Medulla oblongata (tissue), 1 donor: ENCODE results near the gene CFDP1.
A peak's percentile ranks its signal among the peaks of the same experiment; 100 is the strongest.

Source experiments
- DNase-seq: peaks from one replicate; pipeline ENCODE4 v3.0.0-alpha.2; 2015; ENCODE audit errors: extremely low spot score

CFDP1 gene

DNA sequence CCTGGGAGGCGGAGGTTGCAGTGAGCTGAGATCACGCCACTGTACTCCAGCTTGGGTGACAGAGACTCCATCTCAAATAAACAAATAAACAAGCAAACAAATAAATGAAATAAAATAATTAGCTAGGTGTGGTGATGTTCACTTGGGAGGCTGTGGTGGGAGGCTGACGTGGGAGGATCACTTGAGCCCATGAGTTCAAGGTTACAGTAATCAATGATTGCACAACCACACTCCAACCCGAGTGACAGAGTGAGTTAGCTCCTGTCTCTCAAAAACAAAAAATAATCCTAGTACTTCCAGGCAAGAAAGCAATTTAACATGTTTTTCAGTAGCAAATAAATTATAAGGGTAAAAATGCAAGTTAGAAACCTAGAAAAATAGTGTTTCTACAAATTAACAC is 26.4 kb downstream of the CFDP1 start:
- DNase-seq = no peak

DNA sequence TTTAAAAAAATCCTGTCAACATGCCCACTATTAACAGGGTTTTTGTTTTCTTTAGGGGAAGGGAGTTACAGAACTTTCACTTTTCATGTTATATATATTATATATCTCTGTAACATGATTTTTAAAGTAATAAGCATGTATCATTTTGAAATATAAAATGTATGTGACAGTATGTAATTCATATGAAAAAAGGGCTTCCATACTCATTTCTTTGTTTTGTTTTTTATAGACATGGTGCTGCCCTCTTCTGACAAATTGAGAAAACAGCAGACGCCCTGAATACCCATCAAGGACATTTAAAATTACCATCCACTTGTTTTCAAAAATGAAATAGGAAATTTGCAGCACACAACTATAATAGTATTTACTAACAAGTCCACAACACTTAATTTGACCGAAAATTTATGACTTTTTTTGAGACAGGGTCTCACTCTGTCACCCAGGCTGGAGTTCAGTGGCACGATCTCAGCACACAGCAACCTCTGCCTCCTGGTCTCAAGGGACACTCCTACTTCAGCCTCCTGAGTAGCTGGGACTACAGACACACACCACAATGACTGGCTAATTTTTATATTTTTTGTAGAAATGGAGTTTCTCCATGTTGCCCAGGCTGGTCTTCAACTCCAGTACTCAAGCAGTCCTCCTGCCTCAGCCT is 30.4 kb downstream of the CFDP1 start:
- DNase-seq = peak; percentile 59

- no peak for DNase-seq
Measured at GRCh38 chr16:75402159-75402820, 31.0 kb downstream of the CFDP1 start.

DNA sequence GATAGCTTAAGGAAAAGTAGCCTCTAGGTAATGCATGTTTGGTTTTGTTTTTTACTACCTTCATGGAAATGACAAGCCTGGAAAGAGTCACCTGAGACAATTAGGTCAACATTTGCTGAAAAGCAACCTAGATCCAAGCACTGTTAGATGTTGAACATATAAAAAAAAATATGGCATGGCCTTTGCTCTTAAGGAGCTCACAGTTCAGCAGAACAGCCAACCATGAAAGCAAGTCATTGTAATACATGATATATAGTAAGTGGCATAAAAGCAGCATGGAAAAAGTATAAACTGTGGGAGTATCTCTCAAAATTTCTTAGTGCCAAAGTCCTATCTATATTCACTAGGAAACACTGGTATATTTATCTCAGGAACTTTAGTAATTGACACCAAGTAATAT is 31.6 kb downstream of the CFDP1 start:
- DNase-seq = no peak

- DNase-seq = no peak
Measured at GRCh38 chr16:75398333-75398732, 35.0 kb downstream of the CFDP1 start.

- peak; percentile 18 for DNase-seq
Measured at GRCh38 chr16:75394941-75395340, 38.4 kb downstream of the CFDP1 start.

DNA sequence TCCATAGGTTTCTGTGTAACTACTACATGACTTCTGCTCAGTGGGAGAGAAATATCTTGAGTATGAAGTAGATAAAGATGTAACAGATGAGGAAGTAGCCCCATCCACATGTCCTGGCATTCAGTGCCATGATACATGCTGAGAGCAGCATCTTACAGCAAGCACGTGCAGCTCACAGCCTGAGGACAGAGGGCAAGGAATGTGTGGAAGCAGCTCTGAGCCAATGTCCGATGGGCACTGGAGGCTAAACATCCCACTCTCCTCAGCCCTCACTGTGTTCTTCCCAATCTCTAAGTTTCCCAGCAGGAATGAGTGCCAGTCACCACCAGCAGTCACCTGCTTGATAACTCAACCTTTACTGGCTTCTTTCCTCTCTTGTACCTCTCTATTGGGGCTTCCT is 40.4 kb downstream of the CFDP1 start:
- DNase-seq = no peak

- no peak for DNase-seq
Measured at GRCh38 chr16:75390926-75391653, 42.2 kb downstream of the CFDP1 start.

- no peak for DNase-seq
Measured at GRCh38 chr16:75389096-75389690, 44.1 kb downstream of the CFDP1 start.

DNA sequence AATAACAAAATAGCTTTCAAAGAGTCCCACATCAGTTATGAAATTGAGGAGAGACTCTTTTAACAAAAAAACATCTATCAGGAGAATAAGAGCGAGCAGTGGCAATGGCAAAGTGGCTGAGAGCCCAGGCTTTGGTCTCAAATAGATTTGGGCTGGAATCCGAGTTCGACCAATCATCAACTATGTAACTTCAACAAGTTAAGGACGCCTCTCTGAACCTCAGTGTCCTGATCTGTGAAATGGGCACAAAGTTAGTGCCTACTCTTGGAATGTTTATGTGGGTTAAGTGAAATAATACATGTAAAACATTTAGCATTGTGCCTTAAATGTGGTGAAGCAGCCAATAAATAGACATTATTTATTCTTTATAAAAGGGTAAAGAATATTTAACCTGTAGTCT is 45.4 kb downstream of the CFDP1 start:
- no peak for DNase-seq

GRCh38 chr16:75385507-75386152 is 47.7 kb downstream of the CFDP1 start:
- DNase-seq = peak; percentile 91

DNA sequence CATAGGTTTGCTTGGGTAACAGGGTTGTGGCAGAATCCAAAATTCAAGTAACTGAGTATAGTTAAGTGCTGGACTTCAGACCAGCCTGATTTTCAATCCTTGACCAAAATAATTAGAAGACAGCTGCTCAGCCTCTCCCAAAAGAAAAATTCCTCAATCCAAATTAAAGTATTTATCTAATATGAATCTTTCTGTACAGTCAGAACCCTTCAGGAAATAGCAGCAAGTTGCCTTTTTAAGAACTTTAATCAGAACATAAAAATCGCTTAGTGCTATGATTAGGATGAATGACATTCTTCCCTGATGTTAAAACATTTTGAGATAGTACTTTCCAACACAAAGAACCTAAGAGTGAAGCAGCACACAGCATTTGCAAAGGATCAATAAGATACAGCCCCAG is 50.2 kb downstream of the CFDP1 start:
- DNase-seq = no peak

GRCh38 chr16:75382611-75383010 is 50.7 kb downstream of the CFDP1 start:
- DNase-seq = no peak

- no peak for DNase-seq
Measured at GRCh38 chr16:75380870-75381269, 52.4 kb downstream of the CFDP1 start.

DNA sequence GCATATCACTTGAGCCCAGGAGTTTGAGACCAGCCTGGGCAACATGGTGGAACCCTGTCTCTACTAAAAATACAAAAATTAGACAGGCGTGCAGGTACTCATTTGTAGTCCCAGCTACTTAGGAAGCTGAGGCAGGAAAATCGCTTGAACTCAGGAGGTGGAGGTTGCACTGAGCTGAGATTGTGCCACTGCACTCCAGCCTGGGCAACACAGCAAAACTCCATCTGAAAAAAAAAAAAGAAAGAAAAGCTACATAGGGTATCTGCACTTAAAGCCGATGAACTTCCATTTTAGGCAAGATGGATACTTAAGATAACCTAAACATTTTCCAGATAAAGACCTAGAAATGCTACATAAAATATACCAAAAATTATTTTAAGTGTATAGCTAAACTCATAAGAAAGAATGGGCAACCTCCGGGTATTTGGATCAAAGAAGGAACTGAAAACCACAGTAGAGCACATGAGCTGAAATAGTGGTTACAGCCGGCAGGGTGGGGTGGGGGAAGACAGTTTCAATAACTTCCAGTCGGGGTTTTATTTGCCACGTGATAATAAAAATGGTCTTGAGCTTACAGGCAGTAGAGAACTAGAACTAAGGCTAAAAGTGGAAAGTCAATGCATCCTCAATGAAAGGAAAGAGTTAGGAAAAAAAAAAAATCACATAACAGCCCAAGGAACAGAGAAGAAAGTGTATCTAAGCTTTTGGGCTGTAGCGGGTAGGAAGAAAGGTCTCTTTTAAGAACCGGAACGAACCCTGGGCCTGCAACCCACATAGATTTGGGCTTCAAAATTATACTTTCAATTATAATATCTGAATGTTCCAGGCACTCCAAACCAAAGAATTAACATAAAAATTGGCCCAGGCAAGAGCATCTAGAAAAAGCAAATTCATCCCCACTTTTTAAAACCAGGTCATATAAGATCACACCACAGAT is 53.1 kb downstream of the CFDP1 start:
- DNase-seq = peak; percentile 55

DNA sequence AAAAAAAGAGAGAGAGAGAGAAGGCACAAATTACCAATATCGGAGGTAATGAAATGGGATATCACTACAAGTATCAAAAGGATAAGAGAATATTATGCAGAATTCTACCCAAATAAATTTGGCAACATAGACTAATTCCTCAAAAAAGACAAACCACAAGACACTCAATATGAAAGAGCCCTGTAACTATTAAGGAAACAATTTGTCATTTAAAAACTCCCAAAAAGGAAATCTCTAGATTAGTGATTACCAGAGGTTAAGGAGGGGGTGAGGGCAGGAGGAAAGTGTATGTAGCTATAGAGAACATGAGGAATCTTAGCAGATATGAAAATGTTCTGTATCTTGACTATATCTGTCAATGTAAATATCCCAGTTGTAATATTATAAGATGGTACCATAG is 54.0 kb downstream of the CFDP1 start:
- no peak for DNase-seq

DNA sequence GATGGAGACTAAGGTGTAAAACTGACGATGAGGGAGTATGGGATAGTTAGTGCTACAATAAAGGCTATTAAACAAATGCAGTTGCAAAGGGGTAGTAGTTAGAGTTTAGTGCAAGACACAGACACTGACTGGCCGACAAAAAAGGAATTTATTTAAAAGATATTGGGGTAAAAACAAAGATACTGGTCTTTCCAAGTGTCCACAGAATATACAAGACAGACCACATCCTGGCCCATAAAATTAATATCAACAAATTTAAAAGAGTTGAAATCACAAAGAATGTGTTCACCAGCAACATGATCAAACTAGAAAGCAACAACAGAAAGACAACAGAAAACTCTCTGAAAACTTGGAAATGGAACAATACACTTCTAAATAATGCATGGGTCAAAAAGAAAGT is 54.7 kb downstream of the CFDP1 start:
- no peak for DNase-seq

DNA sequence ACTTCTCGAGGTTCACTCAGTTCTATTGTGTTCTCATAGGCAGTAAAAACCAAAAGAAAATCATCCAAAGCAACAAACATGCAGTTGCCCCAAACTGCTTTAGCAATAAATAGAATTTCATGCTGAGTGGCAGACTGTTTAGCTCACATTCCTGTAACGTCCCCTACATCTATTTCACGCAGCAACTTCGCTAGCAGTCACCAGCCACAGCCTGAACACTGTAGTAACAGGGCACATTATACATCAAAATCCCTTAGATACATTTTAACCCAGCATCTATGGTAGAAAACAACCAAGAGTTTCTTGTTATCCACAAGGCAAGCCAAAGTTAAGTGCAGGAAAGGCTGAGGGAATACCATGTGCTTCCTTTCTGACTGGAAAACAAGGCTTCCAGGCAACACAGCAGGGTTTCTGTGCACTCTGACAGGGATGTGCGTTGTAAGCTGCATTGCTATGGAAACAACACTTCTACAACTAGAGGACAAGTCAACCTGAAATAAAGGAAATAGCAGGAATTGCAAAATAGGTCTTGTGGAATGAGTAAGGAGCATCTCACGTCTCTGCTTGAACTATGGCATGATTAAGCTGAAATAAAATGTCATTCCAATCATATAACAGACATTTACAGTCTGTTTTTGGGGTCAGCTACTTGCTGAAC is 55.4 kb downstream of the CFDP1 start:
- peak; percentile 71 for DNase-seq

DNA sequence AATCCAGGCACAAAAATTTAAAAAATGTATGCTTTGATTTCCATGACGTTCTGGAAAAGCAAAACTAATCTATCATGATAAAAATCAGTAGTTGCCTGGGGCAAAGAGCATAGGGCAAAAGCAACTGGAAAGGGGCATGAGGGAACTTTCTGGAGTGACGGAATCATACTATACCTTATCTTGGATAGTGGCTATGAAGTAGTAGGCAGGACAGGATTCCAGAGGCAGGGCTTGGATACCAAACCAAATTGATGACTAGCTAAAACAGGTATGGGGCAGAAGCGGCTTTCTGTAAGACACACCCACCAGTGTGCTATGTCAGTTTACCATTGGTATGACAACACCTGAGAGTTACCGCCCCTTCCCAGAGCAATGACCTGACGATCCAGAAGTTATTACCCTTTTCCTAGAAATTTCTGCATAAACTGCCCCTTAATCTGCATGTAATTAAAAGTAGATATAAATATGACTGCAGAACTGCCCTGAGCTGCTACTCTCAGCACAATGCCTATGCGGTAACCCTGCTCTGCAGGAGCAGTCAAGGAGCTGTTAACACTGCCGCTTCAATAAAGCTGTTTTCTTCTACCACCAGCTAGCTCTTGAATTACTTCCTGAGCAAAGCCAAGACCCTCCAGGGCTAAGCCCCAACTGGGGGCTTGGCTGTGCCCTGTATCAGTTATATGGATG is 56.7 kb downstream of the CFDP1 start:
- no peak for DNase-seq

- DNase-seq = no peak
Measured at GRCh38 chr16:75374388-75374787, 58.9 kb downstream of the CFDP1 start.
